ENCODE results near the gene SERPINA6. TPM values are rescaled to one million over a fixed set of nuclear protein-coding genes. Genes with fewer than 3 reads are reported as not detected.
"Not testable (repeated sequence)": the region's sequence is repeated elsewhere in the genome, so short reads cannot be mapped to it uniquely, and the experiment has no call there.

Gene SERPINA6
- total RNA-seq, 1 donor from 2014 or later = not detected

DNA sequence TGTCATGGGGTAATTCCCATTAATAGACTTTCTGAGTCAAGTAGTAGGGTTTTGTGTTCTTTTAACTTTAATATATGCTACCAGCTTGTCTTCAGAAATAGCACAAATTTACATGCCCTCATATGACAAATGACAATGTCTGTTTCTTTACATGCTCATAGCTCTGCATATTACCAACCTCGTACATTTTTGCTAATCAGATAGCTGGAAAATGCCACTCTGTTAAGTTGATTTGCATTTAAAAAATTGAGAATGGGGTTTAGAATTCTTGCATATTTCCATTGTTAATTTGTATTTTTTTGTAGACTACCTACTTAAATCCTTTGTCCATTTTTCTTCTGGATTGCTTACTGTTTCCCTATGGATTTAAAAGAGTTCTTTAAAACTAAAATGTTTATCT is 34.0 kb upstream of the SERPINA6 start:
- Histone ChIP-seq H3K4me1 (no peaks in the 10 kb centered on the region), H3K4me3 (no peak overlapping the region), H3K27me3 (ENCODE audit: low read depth) (peaks cover 75% of the 10 kb centered on the region), H3K27ac (replicated peaks) (no peak overlapping the region), H3K36me3 (no peaks in the 10 kb centered on the region), H3K9me3 (replicated peaks) (no peaks in the 10 kb centered on the region)
- TF ChIP-seq, protein P1, sequence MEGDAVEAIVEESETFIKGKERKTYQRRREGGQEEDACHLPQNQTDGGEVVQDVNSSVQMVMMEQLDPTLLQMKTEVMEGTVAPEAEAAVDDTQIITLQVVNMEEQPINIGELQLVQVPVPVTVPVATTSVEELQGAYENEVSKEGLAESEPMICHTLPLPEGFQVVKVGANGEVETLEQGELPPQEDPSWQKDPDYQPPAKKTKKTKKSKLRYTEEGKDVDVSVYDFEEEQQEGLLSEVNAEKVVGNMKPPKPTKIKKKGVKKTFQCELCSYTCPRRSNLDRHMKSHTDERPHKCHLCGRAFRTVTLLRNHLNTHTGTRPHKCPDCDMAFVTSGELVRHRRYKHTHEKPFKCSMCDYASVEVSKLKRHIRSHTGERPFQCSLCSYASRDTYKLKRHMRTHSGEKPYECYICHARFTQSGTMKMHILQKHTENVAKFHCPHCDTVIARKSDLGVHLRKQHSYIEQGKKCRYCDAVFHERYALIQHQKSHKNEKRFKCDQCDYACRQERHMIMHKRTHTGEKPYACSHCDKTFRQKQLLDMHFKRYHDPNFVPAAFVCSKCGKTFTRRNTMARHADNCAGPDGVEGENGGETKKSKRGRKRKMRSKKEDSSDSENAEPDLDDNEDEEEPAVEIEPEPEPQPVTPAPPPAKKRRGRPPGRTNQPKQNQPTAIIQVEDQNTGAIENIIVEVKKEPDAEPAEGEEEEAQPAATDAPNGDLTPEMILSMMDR (IDR thresholded peaks at IDR 0.05; ENCODE audit: borderline replicate concordance) = no peak
- DNase-seq = no peak
- intact Hi-C loops (cut with micrococcal nuclease) = no loop called here

DNA sequence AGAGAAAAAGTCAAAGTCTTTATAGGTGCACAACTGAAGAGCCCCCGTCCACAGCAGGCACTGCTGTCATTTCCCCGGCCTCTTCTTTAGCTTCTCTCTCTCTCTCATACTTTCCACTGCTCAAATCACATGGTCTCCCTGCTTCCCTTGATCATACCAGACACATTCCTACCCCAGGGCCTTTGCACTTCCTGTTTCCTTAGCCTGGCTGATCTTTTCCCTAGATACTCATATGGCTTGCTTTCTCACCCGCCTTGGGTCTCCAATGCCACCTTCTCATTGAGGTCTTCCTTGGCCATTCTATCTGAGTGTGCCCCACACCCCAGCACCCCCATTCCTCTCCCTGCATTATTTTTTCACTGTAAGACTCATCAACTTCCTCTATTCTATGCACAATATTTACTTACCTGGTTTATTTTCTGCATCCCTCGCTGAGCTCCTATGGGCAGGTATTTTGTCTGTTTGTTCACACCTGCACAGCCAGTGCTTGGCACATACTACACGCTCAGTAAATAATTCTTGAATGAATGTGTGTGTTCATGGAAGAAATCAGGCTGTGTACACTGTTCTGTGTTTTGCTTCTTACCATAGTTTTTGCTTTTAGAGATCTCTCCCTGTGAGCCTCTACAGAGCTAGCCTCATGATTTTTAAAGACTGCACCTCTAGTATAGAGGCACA is 33.4 kb upstream of the SERPINA6 start:
- H3K27me3 ChIP-seq (ENCODE audit: low read depth) = peaks cover 73% of the 10 kb centered on the region
- H3K27ac ChIP-seq (replicated peaks) = no peak overlapping the region
- H3K9me3 ChIP-seq (replicated peaks) = no peaks in the 10 kb centered on the region
- H3K4me1 ChIP-seq = no peaks in the 10 kb centered on the region
- H3K4me3 ChIP-seq = no peak overlapping the region
- no peak for DNase-seq
- H3K36me3 ChIP-seq = no peaks in the 10 kb centered on the region
- intact Hi-C loops (cut with micrococcal nuclease) = no loop called here
- TF ChIP-seq, protein P1 (IDR thresholded peaks at IDR 0.05; ENCODE audit: borderline replicate concordance) = no peak

DNA sequence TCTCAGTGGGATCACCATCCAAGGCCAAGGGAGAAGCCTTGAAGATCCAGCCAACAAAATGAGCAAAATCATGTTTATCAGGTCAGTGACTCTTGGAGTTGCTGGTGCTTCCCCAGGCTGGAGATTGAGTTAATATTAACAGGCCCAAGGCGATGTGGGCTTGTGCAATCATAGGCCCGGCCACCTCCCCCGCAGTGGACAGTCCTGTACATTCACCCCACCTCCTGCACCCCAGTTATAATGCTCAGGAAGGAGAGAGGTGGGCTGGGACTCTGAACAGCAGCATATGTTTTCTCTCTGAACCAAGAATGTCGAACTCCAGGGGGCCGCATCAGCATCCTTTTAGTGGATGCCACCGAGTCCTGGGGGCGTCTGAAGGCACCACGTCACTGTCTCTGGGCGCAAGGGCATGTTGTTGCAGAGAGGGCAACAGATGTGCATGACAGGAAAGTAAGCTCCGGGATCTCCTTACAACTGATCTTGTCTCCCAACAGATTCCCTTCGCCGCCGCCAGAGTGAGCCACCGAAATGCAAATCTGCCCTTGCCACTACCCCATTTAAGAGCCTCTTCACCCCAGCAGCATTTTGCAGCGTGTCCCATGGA is 32.2 kb upstream of the SERPINA6 start:
- intact Hi-C loops (cut with micrococcal nuclease) = no loop called here
- Histone ChIP-seq H3K27ac (replicated peaks) (no peak overlapping the region), H3K36me3 (no peaks in the 10 kb centered on the region), H3K27me3 (ENCODE audit: low read depth) (peaks cover 70% of the 10 kb centered on the region), H3K4me3 (no peak overlapping the region), H3K9me3 (replicated peaks) (no peaks in the 10 kb centered on the region), H3K4me1 (no peaks in the 10 kb centered on the region)
- peak; percentile 31 for DNase-seq
- TF ChIP-seq, protein P1 (IDR thresholded peaks at IDR 0.05; ENCODE audit: borderline replicate concordance) = peak; percentile 40

DNA sequence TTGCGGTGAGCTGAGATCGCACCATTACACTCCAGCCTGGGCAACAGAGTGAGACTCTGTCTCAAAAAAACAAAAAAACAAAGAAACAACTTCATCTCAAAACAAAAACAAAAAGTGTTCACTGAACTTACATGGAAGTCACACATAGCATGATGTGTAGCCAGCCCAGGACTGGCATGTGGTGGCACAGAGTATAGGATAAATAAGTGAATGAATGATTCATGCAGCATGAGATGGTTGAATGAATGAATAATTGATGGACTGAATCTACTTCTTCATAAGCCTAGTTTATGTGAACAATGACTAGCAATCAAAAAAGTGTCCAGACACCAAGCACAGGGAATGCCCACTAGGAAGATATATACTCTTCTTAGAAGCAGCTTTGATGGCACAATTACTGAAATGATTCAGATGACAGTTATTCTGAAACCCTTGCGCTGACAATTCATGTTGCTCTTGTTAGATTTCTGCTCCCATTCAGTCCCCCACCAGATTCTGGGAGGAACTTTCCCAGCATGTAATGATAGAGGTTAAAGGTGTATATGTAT is 31.6 kb upstream of the SERPINA6 start:
- H3K27ac ChIP-seq (replicated peaks) = no peak overlapping the region
- H3K27me3 ChIP-seq (ENCODE audit: low read depth) = peaks cover 76% of the 10 kb centered on the region
- H3K4me3 ChIP-seq = no peak overlapping the region
- intact Hi-C loops (cut with micrococcal nuclease) = no loop called here
- no peak for DNase-seq
- TF ChIP-seq, protein P1 (IDR thresholded peaks at IDR 0.05; ENCODE audit: borderline replicate concordance) = no peak
- H3K9me3 ChIP-seq (replicated peaks) = no peaks in the 10 kb centered on the region
- no peaks in the 10 kb centered on the region for H3K36me3 ChIP-seq
- no peaks in the 10 kb centered on the region for H3K4me1 ChIP-seq

DNA sequence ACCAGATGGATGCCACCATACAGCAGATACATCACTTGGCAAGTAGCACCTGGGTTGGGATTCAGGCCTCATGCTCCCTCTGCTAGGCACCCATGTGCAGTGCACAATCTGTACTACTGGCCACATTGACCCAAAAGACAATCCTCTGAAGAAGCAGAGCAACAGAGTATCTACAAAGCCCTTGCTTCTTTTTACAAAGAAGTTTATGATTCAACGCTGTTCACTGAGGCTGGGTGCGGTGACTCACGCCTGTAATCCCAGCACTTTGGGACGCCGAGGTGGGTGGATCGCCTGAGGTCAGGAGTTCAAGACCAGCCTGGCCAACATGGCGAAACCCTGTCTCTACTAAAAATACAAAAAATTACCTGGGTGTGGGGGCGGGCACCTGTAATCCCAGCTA is 31.1 kb upstream of the SERPINA6 start:
- H3K27me3 ChIP-seq (ENCODE audit: low read depth) = peaks cover 81% of the 10 kb centered on the region
- H3K4me3 ChIP-seq; H3K36me3 ChIP-seq; intact Hi-C loops (cut with micrococcal nuclease); H3K27ac ChIP-seq (replicated peaks); DNase-seq; H3K9me3 ChIP-seq (replicated peaks); H3K4me1 ChIP-seq: not testable (repeated sequence)

DNA sequence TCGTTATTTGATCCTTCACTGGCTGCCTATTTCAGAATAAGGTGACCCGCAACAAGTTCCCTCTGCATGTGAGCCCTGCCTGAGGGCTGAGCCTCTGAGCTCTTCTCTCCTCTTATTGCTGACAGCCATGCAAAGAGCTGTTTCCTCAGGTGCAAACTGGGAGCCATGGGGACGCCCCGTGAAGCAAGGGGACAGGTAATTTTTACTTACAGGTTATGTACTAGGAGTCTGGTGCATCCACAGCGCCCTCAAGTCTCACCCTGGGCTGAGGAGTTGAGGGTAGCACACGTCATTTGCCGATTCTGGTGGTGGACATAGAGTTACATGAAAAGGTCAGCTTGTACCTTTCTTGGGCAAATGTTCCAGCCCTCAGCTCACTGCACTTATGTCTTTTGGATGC is 26.1 kb upstream of the SERPINA6 start:
- Histone ChIP-seq H3K27me3 (ENCODE audit: low read depth) (peaks cover 54% of the 10 kb centered on the region), H3K4me3 (no peak overlapping the region), H3K27ac (replicated peaks) (no peak overlapping the region), H3K36me3 (no peaks in the 10 kb centered on the region), H3K4me1 (no peaks in the 10 kb centered on the region), H3K9me3 (replicated peaks) (no peaks in the 10 kb centered on the region)
- DNase-seq = no peak
- intact Hi-C loops (cut with micrococcal nuclease) = no loop called here
- TF ChIP-seq, protein P1 (IDR thresholded peaks at IDR 0.05; ENCODE audit: borderline replicate concordance) = no peak
